ENCODE data around the gene THRSP.

GRCh38 chr11:78056093-78056492 lies 7.6 kb upstream of the THRSP start:
- no peak for TF ChIP-seq CTCF (IDR thresholded peaks at IDR 0.05)
- no peak for TF ChIP-seq CHD2 (IDR thresholded peaks at IDR 0.05; ENCODE audit: low read length, partially characterized antibody)
- TF ChIP-seq RFX5 (IDR thresholded peaks at IDR 0.05), result no peak
- TF ChIP-seq REST (IDR thresholded peaks at IDR 0.05), result no peak
- no peak for TF ChIP-seq MAX (IDR thresholded peaks at IDR 0.05)
- TF ChIP-seq ESRRA (IDR thresholded peaks at IDR 0.05; ENCODE audit: borderline replicate concordance, low read length), result no peak
- TF ChIP-seq BHLHE40 (IDR thresholded peaks at IDR 0.05; ENCODE audit: low read depth, low read length), result no peak
- no peak for TF ChIP-seq EP300 (IDR thresholded peaks at IDR 0.05)
- TF ChIP-seq HEYL (CRISPR knock-in tag; IDR thresholded peaks at IDR 0.05), result no peak

Measured in A549 (cell line).